Mucosa of rectum (tissue), 2 donors: ENCODE measurements around the gene VAMP1.
"Not testable (repeated sequence)": the region's sequence is repeated elsewhere in the genome, so short reads cannot be mapped to it uniquely, and the experiment has no call there.

Source experiments
- H3K27ac ChIP-seq, 2 donors: one replicate each; pipeline ENCODE4 v1.7.0; 2013; ENCODE audit warnings: inconsistent platforms in 2 of 2, low read depth in 2 of 2, low read length in 2 of 2
- H3K27me3 ChIP-seq, 2 donors: one replicate each; pipeline ENCODE4 v1.7.0; 2013; ENCODE audit warnings: low read length in 2 of 2; ENCODE audit not compliant: control insufficient read depth in 2 of 2, insufficient read depth in 2 of 2
- H3K36me3 ChIP-seq, 2 donors: one replicate each; pipeline ENCODE4 v1.7.0; 2013; ENCODE audit warnings: low read length in 2 of 2; ENCODE audit not compliant: control insufficient read depth in 2 of 2, insufficient read depth in 2 of 2
- H3K4me1 ChIP-seq, 2 donors: one replicate each; pipeline ENCODE4 v1.7.0; 2013; ENCODE audit warnings: low read length in 2 of 2, mild to moderate bottlenecking in 1 of 2; ENCODE audit not compliant: control insufficient read depth in 2 of 2, insufficient read depth in 2 of 2
- H3K4me3 ChIP-seq, 2 donors: one replicate each; pipeline ENCODE4 v1.7.0; 2013; ENCODE audit warnings: low read length in 2 of 2
- H3K9ac ChIP-seq, 2 donors: one replicate each; pipeline ENCODE4 v1.7.0; 2013; ENCODE audit warnings: low read length in 2 of 2, low read depth in 1 of 2, mild to moderate bottlenecking in 1 of 2
- H3K9me3 ChIP-seq, 2 donors: one replicate each; pipeline ENCODE4 v1.7.0; 2013; ENCODE audit warnings: low read length in 2 of 2; ENCODE audit not compliant: control insufficient read depth in 2 of 2
- donor health status: healthy.
- donor health status: Normal muscosa, but diverticular disease.

VAMP1 gene

GRCh38 chr12:6470375-6471163 is at the start of gene VAMP1:
Gene VAMP1 (minus strand): TSS chr12:6470677. CDS start chr12:6470531, 146 bp downstream.
- Histone ChIP-seq H3K27ac (peak within 1 kb of the TSS; percentile 97), H3K27me3 (no peaks in the 10 kb centered on the region), H3K4me1 (peaks cover 16 to 30% of the 10 kb centered on the region in 2 donors), H3K4me3 (peak within 1 kb of the TSS; percentile 75 to 85), H3K9me3 (no peaks in the 10 kb centered on the region), H3K36me3 (peaks cover 8 to 11% of the 10 kb centered on the region in 2 donors), H3K9ac (peak within 1 kb of the TSS; percentile 79 to 87)

- Histone ChIP-seq H3K27ac (no peak overlapping the region), H3K9ac (no peak overlapping the region), H3K4me3 (no peak overlapping the region), H3K9me3 (no peaks in the 10 kb centered on the region), H3K4me1 (no peaks in the 10 kb centered on the region), H3K36me3 (peaks cover 57 to 73% of the 10 kb centered on the region in 2 donors), H3K27me3 (no peaks in the 10 kb centered on the region)
Measured at GRCh38 chr12:6520186-6520585, 49.7 kb upstream of the VAMP1 start.

GRCh38 chr12:6508087-6508486 is 37.6 kb upstream of the VAMP1 start:
- no peak overlapping the region for H3K9ac ChIP-seq
- H3K4me1 ChIP-seq = no peaks in the 10 kb centered on the region
- peaks cover 22 to 38% of the 10 kb centered on the region in 2 donors for H3K36me3 ChIP-seq
- H3K27ac ChIP-seq = no peak overlapping the region
- no peaks in the 10 kb centered on the region for H3K27me3 ChIP-seq
- no peaks in the 10 kb centered on the region for H3K9me3 ChIP-seq
- no peak overlapping the region for H3K4me3 ChIP-seq

- H3K4me1 ChIP-seq = no peaks in the 10 kb centered on the region
- no peaks in the 10 kb centered on the region for H3K27me3 ChIP-seq
- H3K27ac ChIP-seq = no peak overlapping the region
- H3K4me3 ChIP-seq = no peak overlapping the region
- no peaks in the 10 kb centered on the region for H3K9me3 ChIP-seq
- H3K9ac ChIP-seq = no peak overlapping the region
- peaks cover 18 to 30% of the 10 kb centered on the region in 2 donors for H3K36me3 ChIP-seq
Measured at GRCh38 chr12:6507102-6507998, 36.9 kb upstream of the VAMP1 start.

GRCh38 chr12:6500466-6500865 is 30.0 kb upstream of the VAMP1 start:
- Histone ChIP-seq H3K9ac (no peak overlapping the region), H3K27me3 (no peaks in the 10 kb centered on the region), H3K9me3 (no peaks in the 10 kb centered on the region), H3K27ac (no peak overlapping the region), H3K4me3 (no peak overlapping the region), H3K4me1 (peaks cover 1 to 2% of the 10 kb centered on the region in 2 donors), H3K36me3 (peaks cover 17 to 31% of the 10 kb centered on the region in 2 donors)

GRCh38 chr12:6497291-6497690 is 26.8 kb upstream of the VAMP1 start:
- Histone ChIP-seq H3K4me1 (peaks cover 12% of the 10 kb centered on the region in 2 donors), H3K36me3 (peaks cover 17 to 27% of the 10 kb centered on the region in 2 donors)
- not testable (repeated sequence) for H3K4me3 ChIP-seq, H3K9me3 ChIP-seq, H3K27me3 ChIP-seq, H3K27ac ChIP-seq, H3K9ac ChIP-seq

- Histone ChIP-seq H3K9ac (no peak overlapping the region), H3K4me1 (peaks cover 12% of the 10 kb centered on the region in 2 donors)
Measured at GRCh38 chr12:6494968-6495367, 24.5 kb upstream of the VAMP1 start.

GRCh38 chr12:6494258-6494743 is 23.8 kb upstream of the VAMP1 start:
- H3K4me1 ChIP-seq = peaks cover 12% of the 10 kb centered on the region in 2 donors
- H3K9ac ChIP-seq = peak overlapping the region; percentile 48 to 96
- no peaks in the 10 kb centered on the region for H3K27me3 ChIP-seq
- H3K36me3 ChIP-seq = peaks cover 16 to 18% of the 10 kb centered on the region in 2 donors
- H3K27ac ChIP-seq = peak overlapping the region; percentile 45 to 49
- H3K9me3 ChIP-seq = no peaks in the 10 kb centered on the region
- H3K4me3 ChIP-seq = peak overlapping the region; percentile 86 to 99

More at GRCh38 chr12:6494968-6495367, 24.5 kb upstream of the VAMP1 start:
- peak overlapping the region; percentile 86 to 99 for H3K4me3 ChIP-seq
- peaks cover 18 to 20% of the 10 kb centered on the region in 2 donors for H3K36me3 ChIP-seq
- no peaks in the 10 kb centered on the region for H3K9me3 ChIP-seq
- H3K27me3 ChIP-seq = no peaks in the 10 kb centered on the region
- H3K27ac ChIP-seq = no peak overlapping the region

- Histone ChIP-seq H3K4me1 (peaks cover 12% of the 10 kb centered on the region in 2 donors), H3K27ac (peak within 1 kb of the TSS; percentile 93 to 99), H3K36me3 (peaks cover 11 to 15% of the 10 kb centered on the region in 2 donors), H3K9me3 (no peaks in the 10 kb centered on the region), H3K4me3 (peak within 1 kb of the TSS; percentile 86 to 99), H3K27me3 (no peaks in the 10 kb centered on the region), H3K9ac (peak within 1 kb of the TSS; percentile 89 to 96)
Measured at GRCh38 chr12:6493497-6494257, 23.2 kb upstream of the VAMP1 start, which contains the start of gene NCAPD2. Gene NCAPD2 (plus strand): TSS chr12:6494102. CDS start chr12:6495099, 997 bp downstream.
